DND-41 (cell line): ENCODE data around the gene CACNA2D1.

Source experiments
- ATAC-seq: fragments of 200-7000 bp; cut with Tn5 transposase; 3 replicates; pipeline ENCODE4 v1.9.1; 2021; ENCODE audit warnings: low read depth; ENCODE audit not compliant: insufficient read depth
- DNase-seq: peaks from one replicate; pipeline ENCODE4 v3.0.0-alpha.2; 2020
- H2AFZ ChIP-seq: 2 replicates; pipeline ENCODE4 v1.6.0; 2012; ENCODE audit warnings: low read depth, low read length
- H3K27ac ChIP-seq: 2 replicates; pipeline ENCODE4 v1.5.1; 2012; ENCODE audit warnings: low read length, inconsistent platforms
- H3K27me3 ChIP-seq: fragments of 200-600 bp; sonication (generic); 2 replicates; pipeline ENCODE4 v1.6.0; 2012; ENCODE audit warnings: low read length, mild to moderate bottlenecking, inconsistent platforms; ENCODE audit not compliant: insufficient read depth, poor library complexity
- H3K36me3 ChIP-seq: 2 replicates; pipeline ENCODE4 v1.5.1; 2012; ENCODE audit warnings: low read length, inconsistent platforms; ENCODE audit not compliant: insufficient read depth
- H3K4me1 ChIP-seq: 2 replicates; pipeline ENCODE4 v1.5.1; 2012; ENCODE audit warnings: mild to moderate bottlenecking, low read length; ENCODE audit not compliant: insufficient read depth
- H3K4me2 ChIP-seq: 2 replicates; pipeline ENCODE4 v1.6.0; 2012; ENCODE audit warnings: mild to moderate bottlenecking, moderate library complexity, low read length, inconsistent platforms; ENCODE audit not compliant: insufficient read depth
- H3K4me3 ChIP-seq, 2 experiments: fragments of 200-600 bp in 1 of 2; shearing (Covaris generic) in 1 of 2; 2 replicates each; pipeline ENCODE4 v1.5.1; 2012 to 2016; ENCODE audit warnings: inconsistent platforms in 2 of 2, low read length in 2 of 2, mild to moderate bottlenecking in 2 of 2, low read depth in 1 of 2, moderate library complexity in 1 of 2
- H3K79me2 ChIP-seq: 2 replicates; pipeline ENCODE4 v1.6.0; 2012; ENCODE audit warnings: low read length, inconsistent platforms; ENCODE audit not compliant: insufficient read depth
- H3K9ac ChIP-seq: 2 replicates; pipeline ENCODE4 v1.6.0; 2012; ENCODE audit warnings: low read depth, mild to moderate bottlenecking, inconsistent platforms, low read length, moderate library complexity
- H3K9me3 ChIP-seq: 2 replicates; pipeline ENCODE4 v1.5.1; 2012; ENCODE audit warnings: low read length, moderate library complexity, mild to moderate bottlenecking, inconsistent platforms; ENCODE audit not compliant: insufficient read depth, severe bottlenecking
- H4K20me1 ChIP-seq: 2 replicates; pipeline ENCODE4 v1.6.0; 2012; ENCODE audit warnings: low read length; ENCODE audit not compliant: insufficient read depth
- CTCF ChIP-seq: IDR thresholded peaks from 2 replicates; pipeline ENCODE4 v1.5.1; 2012; ENCODE audit warnings: borderline replicate concordance, low read length, moderate library complexity, mild to moderate bottlenecking; ENCODE audit not compliant: poor library complexity, severe bottlenecking; ENCODE audit errors: extremely low read depth
- EZH2 ChIP-seq: IDR thresholded peaks from 3 replicates; pipeline ENCODE4 v1.6.1; 2012; ENCODE audit warnings: borderline replicate concordance, low read depth, mild to moderate bottlenecking, moderate library complexity, low read length, inconsistent platforms; ENCODE audit not compliant: severe bottlenecking

Gene CACNA2D1

DNA sequence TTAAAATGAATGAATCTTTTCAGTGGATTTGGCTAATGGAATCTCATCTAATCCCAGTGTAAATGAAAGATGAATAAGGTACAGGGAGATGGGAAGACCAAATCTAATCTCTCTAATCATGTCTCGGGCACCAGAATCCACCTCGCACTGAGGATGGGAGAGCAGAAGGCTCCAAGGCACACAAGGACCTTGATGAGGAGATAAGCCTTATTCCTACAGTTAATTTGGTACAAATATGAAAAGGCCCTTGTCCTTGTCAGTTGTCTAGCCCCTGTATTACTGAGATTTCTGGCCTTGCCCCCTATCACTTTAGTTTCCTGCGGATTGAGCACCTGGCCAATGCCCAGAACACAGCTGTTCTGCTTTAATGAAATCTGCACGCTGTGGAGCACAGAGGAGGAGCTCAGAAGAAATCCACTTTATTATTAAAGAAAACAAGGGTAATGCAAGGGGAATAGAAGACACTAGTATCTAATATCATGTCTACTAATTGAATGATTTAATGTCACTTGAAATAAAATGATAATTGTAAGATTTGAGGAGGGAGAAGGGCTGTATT, 352.4 kb downstream of the CACNA2D1 start:
- DNase-seq (no peak), ATAC-seq (no peak)
- Histone ChIP-seq H3K9ac (no peak overlapping the region), H3K4me2 (no peak overlapping the region), H3K36me3 (no peaks in the 10 kb centered on the region), H3K4me1 (no peaks in the 10 kb centered on the region), H2AFZ (no peak overlapping the region), H3K27ac (no peak overlapping the region), H3K4me3 (no peak overlapping the region), H4K20me1 (no peaks in the 10 kb centered on the region), H3K79me2 (no peaks in the 10 kb centered on the region), H3K9me3 (no peaks in the 10 kb centered on the region), H3K27me3 (no peaks in the 10 kb centered on the region)
- no peak for TF ChIP-seq EZH2
- TF ChIP-seq CTCF, result no peak

DNA sequence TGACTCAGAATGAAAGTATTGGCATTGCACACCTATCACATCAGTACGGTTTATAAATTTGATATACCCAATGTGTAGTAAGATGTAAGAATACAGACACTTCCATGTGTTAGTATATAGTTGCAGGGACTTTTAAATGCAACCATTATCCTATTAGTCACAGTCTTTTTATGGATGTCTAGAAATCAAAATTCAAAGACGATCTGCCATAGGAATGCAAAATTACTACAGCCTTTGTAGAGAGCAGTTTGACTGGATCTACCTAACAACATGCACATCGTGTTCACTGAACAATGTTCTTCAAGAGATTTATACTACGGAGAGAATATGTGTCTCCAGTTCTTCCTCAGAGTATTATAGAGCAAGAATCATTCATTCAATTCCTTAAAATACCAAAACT, 356.5 kb downstream of the CACNA2D1 start:
- no peak overlapping the region for H3K4me2 ChIP-seq

GRCh38 chr7:82085116-82085515, 358.5 kb downstream of the CACNA2D1 start:
- no peak overlapping the region for H3K4me3 ChIP-seq
- no peaks in the 10 kb centered on the region for H3K9me3 ChIP-seq
- H3K9ac ChIP-seq, result no peak overlapping the region
- ATAC-seq (no peak), DNase-seq (no peak)
- no peak overlapping the region for H2AFZ ChIP-seq
- no peak overlapping the region for H3K4me2 ChIP-seq
- H3K79me2 ChIP-seq, result no peaks in the 10 kb centered on the region
- H4K20me1 ChIP-seq, result no peaks in the 10 kb centered on the region
- no peaks in the 10 kb centered on the region for H3K27me3 ChIP-seq
- H3K36me3 ChIP-seq, result no peaks in the 10 kb centered on the region
- H3K4me1 ChIP-seq, result no peaks in the 10 kb centered on the region
- no peak for TF ChIP-seq CTCF
- no peak overlapping the region for H3K27ac ChIP-seq

More for the DNA sequence above, 356.5 kb downstream of the CACNA2D1 start:
- Histone ChIP-seq H4K20me1 (no peaks in the 10 kb centered on the region), H3K4me3 (no peak overlapping the region), H3K79me2 (no peaks in the 10 kb centered on the region), H3K9me3 (no peaks in the 10 kb centered on the region), H3K36me3 (no peaks in the 10 kb centered on the region), H2AFZ (no peak overlapping the region), H3K27ac (no peak overlapping the region), H3K27me3 (no peaks in the 10 kb centered on the region), H3K9ac (no peak overlapping the region), H3K4me1 (no peaks in the 10 kb centered on the region)
- DNase-seq (no peak), ATAC-seq (no peak)
- no peak for TF ChIP-seq CTCF
